Measurements from ENCODE around the gene CUL4A.

GRCh38 chr13:113168211-113168610 is 41.2 kb upstream of the CUL4A start:
- TF ChIP-seq ZNF558 (tag by site-specific recombination; IDR thresholded peaks at IDR 0.05) (no peak), CTCF (tag by site-specific recombination; IDR thresholded peaks at IDR 0.05) (no peak), ZNF664 (tag by site-specific recombination; IDR thresholded peaks at IDR 0.05) (no peak), ZNF280D (tag by site-specific recombination; IDR thresholded peaks at IDR 0.05) (no peak), ZNF488 (tag by site-specific recombination; IDR thresholded peaks at IDR 0.05) (no peak), ZSCAN5A (tag by site-specific recombination; IDR thresholded peaks at IDR 0.05) (no peak), ZNF350 (tag by site-specific recombination; IDR thresholded peaks at IDR 0.05) (no peak), PRDM4 (tag by site-specific recombination; IDR thresholded peaks at IDR 0.05) (no peak), SP2 (tag by site-specific recombination; IDR thresholded peaks at IDR 0.05) (no peak)
